Heart left ventricle (tissue), 16 donors: Measurements from ENCODE around the gene LMAN1. TPM values are rescaled to one million over a fixed set of nuclear protein-coding genes. Genes with fewer than 3 reads are reported as not detected.

Experiments
- ATAC-seq, 4 donors: fragments of 200-7000 bp; cut with Tn5 transposase; one replicate each; pipeline ENCODE4 v1.9.1; 2020 to 2022; ENCODE audit warnings: moderate library complexity in 4 of 4, mild to moderate bottlenecking in 3 of 4, moderate number of reproducible peaks in 1 of 4
- DNase-seq, 5 donors: peaks; one replicate each; pipeline ENCODE4 v3.0.0-alpha.2; 2020
- H3K27ac ChIP-seq, 12 donors: fragments of 200-600 bp; sonication (generic) in 4 of 12; one replicate each; pipeline versions ENCODE4 v1.5.0 to v1.8.0; 2016 to 2022; ENCODE audit warnings: mild to moderate bottlenecking in 2 of 12
- H3K27me3 ChIP-seq, 9 donors: fragments of 200-600 bp; sonication (generic) in 2 of 9; one replicate each; pipeline versions ENCODE4 v1.5.1 to v1.8.0; 2016 to 2022; ENCODE audit warnings: mild to moderate bottlenecking in 3 of 9
- H3K36me3 ChIP-seq, 9 donors: fragments of 200-600 bp; sonication (generic) in 2 of 9; one replicate each; pipeline versions ENCODE4 v1.5.0 to v1.8.0; 2018 to 2022; ENCODE audit warnings: mild to moderate bottlenecking in 2 of 9
- H3K4me1 ChIP-seq, 12 donors: fragments of 200-600 bp; sonication (generic) in 4 of 12; one replicate each; pipeline versions ENCODE4 v1.5.0 to v1.8.0; 2016 to 2022; ENCODE audit warnings: mild to moderate bottlenecking in 3 of 12
- H3K4me3 ChIP-seq, 12 donors: fragments of 200-600 bp; sonication (generic) in 4 of 12; one replicate each; pipeline versions ENCODE4 v1.5.0 to v1.8.0; 2017 to 2022; ENCODE audit warnings: mild to moderate bottlenecking in 9 of 12, moderate library complexity in 4 of 12
- H3K9me3 ChIP-seq, 12 donors: fragments of 200-600 bp; sonication (generic) in 4 of 12; one replicate each; pipeline versions ENCODE4 v1.5.0 to v1.8.0; 2016 to 2022; ENCODE audit warnings: mild to moderate bottlenecking in 1 of 12
- CTCF ChIP-seq, 12 donors: fragments of 200-600 bp; sonication (generic) in 4 of 12; IDR thresholded peaks; one replicate each; pipeline versions ENCODE4 v1.5.0 to v1.8.0; 2018 to 2022; ENCODE audit warnings: antibody characterized with exemption in 12 of 12, mild to moderate bottlenecking in 5 of 12
- POLR2A ChIP-seq, 2 donors: fragments of 450-650 bp; IDR thresholded peaks; one replicate each; pipeline ENCODE4 v1.6.1; 2017; ENCODE audit warnings: antibody characterized with exemption in 2 of 2, mild to moderate bottlenecking in 2 of 2, moderate library complexity in 2 of 2
- WGBS, 4 donors: extraction: QIAGEN DNeasy Blood & Tissue Kit in 2 of 4; methylation state at CpG; one replicate each; pipeline versions ENCODE4 v1.1.5 to v1.1.7; 2013 to 2018; 5-methylcytosine and 5-hydroxymethylcytosine counted together
- intact Hi-C, 10 donors: fragments of 100-400 bp; cut with DNase I; formaldehyde crosslinking; loops; one replicate each; pipeline versions ENCODE4 v1.11.1 to v1.14.2; 2022
- polyA plus RNA-seq, 2 donors: library from polyadenylated mRNA; stranded (reverse); fragments of 200-250 nt; gene quantifications; one replicate each; pipeline ENCODE4 v1.2.3, GENCODE V29; 2013
- total RNA-seq, 9 donors: library from RNA; depleted of rRNA in 2 of 9; stranded (reverse); fragments of >200 nt in 2 of 9; fragmentation: NEBNext Ultra II Directional in 3 of 9; extraction: Animal tissue kit (Norgen Biotek cat#: 25700) in 3 of 9; gene quantifications; one replicate each; pipeline versions ENCODE4 v1.1.0 to v1.2.4, GENCODE V29; 2016 to 2023
- donor health status: ischemic (EF 13 %, LVEDD 7.1; RV severe dilation, severe dysfunction).
- donor health status: healthy with polysubstance abuse.
- donor health status: DM: no; HTN: yes; CAD: no.
- donor health status: DM: no; HTN: no; CAD: no.
- donor health status: ischemic (EF 25% LVEDD 6.9; RV normal size, moderate dysfunction).
- donor health status: ischemic (EF 25% LVEDD 5.7; RV mildly dilated, moderate dysfunction).
- donor health status: healthy.
- donor health status: DM: yes; HTN: yes; CAD: no.
- donor health status: ischemic (EF 35%, LVEDD 5.7; RV mildly dilated, moderate dysfunction).
- donor health status: nonischemic (EF 11% LVEDD 7.7; RV severe dilation, severe dysfunction).
- donor health status: DM: yes; HTN: yes; CAD: no.
- donor health status: PGD.
- donor health status: ischemic (EF 29% LVEDD 5.4; RV normal size, mild dysfunction).
- donor health status: nonischemic (EF 23%, LVEDD 6.1; RV moderate dilation, normal function).

Gene LMAN1
- total and polyA plus RNA-seq, 11 donors: 16.5 to 72.9 (median 60.5) TPM

GRCh38 chr18:59318460-59319050, 40.5 kb downstream of the LMAN1 start, which contains the start of gene CPLX4:
Gene CPLX4 (minus strand): TSS chr18:59318649. CDS start chr18:59318462, 187 bp downstream.
- TF ChIP-seq CTCF (IDR thresholded peaks at IDR 0.05) (no peak), POLR2A (IDR thresholded peaks at IDR 0.05) (no peak)
- no peak within 1 kb of the TSS for H3K27ac ChIP-seq
- H3K27me3 ChIP-seq: peaks cover 0 to 9% (median 0%) of the 10 kb centered on the region in 9 donors
- H3K4me1 ChIP-seq: no peaks in the 10 kb centered on the region
- no peak within 1 kb of the TSS for H3K4me3 ChIP-seq
- no peaks in the 10 kb centered on the region for H3K9me3 ChIP-seq
- ATAC-seq (no peak), DNase-seq (no peak)
- intact Hi-C loops: no loop called here
- H3K36me3 ChIP-seq: no peaks in the 10 kb centered on the region
- WGBS, 4 donors: 85 to 88% (median 87%) methylated on average over 4 of the region's 4 CpGs

- ATAC-seq: no peak
- intact Hi-C loops: no loop called here
- DNase-seq: no peak
- WGBS, 4 donors: 67 to 70% (median 68%) methylated on average over 7 of the region's 7 CpGs
- Histone ChIP-seq H3K27ac (no peak overlapping the region), H3K4me1 (peaks cover 0 to 10% (median 4%) of the 10 kb centered on the region in 12 donors), H3K9me3 (no peaks in the 10 kb centered on the region), H3K27me3 (peaks cover 0 to 31% (median 11%) of the 10 kb centered on the region in 9 donors), H3K4me3 (no peak overlapping the region), H3K36me3 (no peaks in the 10 kb centered on the region)
- TF ChIP-seq CTCF (IDR thresholded peaks at IDR 0.05) (no peak), POLR2A (IDR thresholded peaks at IDR 0.05) (no peak)
Measured at GRCh38 chr18:59311631-59312030, 47.4 kb downstream of the LMAN1 start.

- H3K4me1 ChIP-seq: peaks cover 0 to 10% (median 4%) of the 10 kb centered on the region in 12 donors
- peaks cover 0 to 37% (median 11%) of the 10 kb centered on the region in 9 donors for H3K27me3 ChIP-seq
- intact Hi-C loops: loop anchor here (1.0 to 10.0 kb wide), 7 partner anchors 60 to 516 kb away; no protein-coding TSS in a partner anchor
- no peak overlapping the region for H3K27ac ChIP-seq
- TF ChIP-seq CTCF (IDR thresholded peaks at IDR 0.05) (no peak), POLR2A (IDR thresholded peaks at IDR 0.05) (no peak)
- 8 to 14% (median 12%) methylated on average over 5 of the region's 5 CpGs for WGBS, 4 donors
- H3K4me3 ChIP-seq: peak overlapping the region in 8 of 12 donors; percentile 25 to 49 (median 34)
- ATAC-seq: no peak
- no peaks in the 10 kb centered on the region for H3K9me3 ChIP-seq
- H3K36me3 ChIP-seq: no peaks in the 10 kb centered on the region
- no peak for DNase-seq
Measured at GRCh38 chr18:59308938-59309260, 50.2 kb downstream of the LMAN1 start.

GRCh38 chr18:59308248-59308937, 50.7 kb downstream of the LMAN1 start:
- peak overlapping the region in 8 of 12 donors; percentile 25 to 49 (median 34) for H3K4me3 ChIP-seq
- no peak for TF ChIP-seq POLR2A (IDR thresholded peaks at IDR 0.05)
- peak; percentile 72 to 92 (median 79) for TF ChIP-seq CTCF (IDR thresholded peaks at IDR 0.05)
- no peak overlapping the region for H3K27ac ChIP-seq
- H3K27me3 ChIP-seq: peaks cover 0 to 42% (median 11%) of the 10 kb centered on the region in 9 donors
- peaks cover 0 to 10% (median 4%) of the 10 kb centered on the region in 12 donors for H3K4me1 ChIP-seq
- ATAC-seq (peak; percentile 58 to 99 (median 96)), DNase-seq (peak; percentile 63 to 88 (median 75))
- WGBS, 4 donors: 2 to 3% (median 3%) methylated on average over 42 to 46 of the region's 46 CpGs
- intact Hi-C loops: loop anchor here (1.0 to 10.0 kb wide), 7 partner anchors 60 to 516 kb away; no protein-coding TSS in a partner anchor
- no peaks in the 10 kb centered on the region for H3K9me3 ChIP-seq
- no peaks in the 10 kb centered on the region for H3K36me3 ChIP-seq
